SH-SY5Y (cell line): Measurements from ENCODE around the gene TSPAN5.

ENCODE experiments used
- GATA2 ChIP-seq: IDR thresholded peaks from 2 replicates; pipeline ENCODE4 v1.6.1; 2011; ENCODE audit warnings: mild to moderate bottlenecking, low read depth, low read length
- GATA3 ChIP-seq: IDR thresholded peaks from 2 replicates; pipeline ENCODE4 v1.6.1; 2011; ENCODE audit warnings: low read depth, mild to moderate bottlenecking, low read length, moderate library complexity

- TF ChIP-seq GATA2, result no peak
- no peak for TF ChIP-seq GATA3
These were observed 227.6 kb downstream of the TSPAN5 start for GRCh38 chr4:98430708-98431403.
